Activated CD8-positive, alpha-beta T cell treated with anti-CD3 and anti-CD28 coated beads for 36 hours (primary cell): Measurements from ENCODE around the gene PTPN18. TPM values are rescaled to one million over a fixed set of nuclear protein-coding genes. Genes with fewer than 3 reads are reported as not detected.

Source experiments
- ATAC-seq: fragments of 200-7000 bp; cut with Tn5 transposase; one replicate; pipeline ENCODE4 v1.10.0; 2021; ENCODE audit warnings: mild to moderate bottlenecking, moderate library complexity
- CTCF ChIA-PET: fragments of 350-600 bp; sonication (Branson Sonifier 250); formaldehyde crosslinking; loops from one replicate; lab custom pipeline; 2021; ENCODE audit warnings: antibody characterized with exemption; lab: Charles Lee
- POLR2A ChIA-PET: fragments of 350-600 bp; sonication (Branson Sonifier 250); formaldehyde crosslinking; loops from one replicate; lab custom pipeline; 2021; ENCODE audit warnings: antibody characterized with exemption; lab: Charles Lee
- DNase-seq: peaks from one replicate; pipeline ENCODE4 v3.0.0-alpha.2; 2020
- H3K27ac Mint-ChIP-seq: one replicate; pipeline ENCODE4 v1.8.0; 2021; ENCODE audit warnings: mild to moderate bottlenecking, mixed read lengths
- H3K27me3 Mint-ChIP-seq: one replicate; pipeline ENCODE4 v1.8.0; 2021; ENCODE audit warnings: mixed read lengths
- H3K36me3 Mint-ChIP-seq: one replicate; pipeline ENCODE4 v1.8.0; 2021; ENCODE audit warnings: low read depth, mixed read lengths
- H3K4me1 Mint-ChIP-seq: one replicate; pipeline ENCODE4 v1.8.0; 2021; ENCODE audit warnings: low read depth, mixed read lengths
- H3K4me3 Mint-ChIP-seq: one replicate; pipeline ENCODE4 v1.8.0; 2021; ENCODE audit warnings: mild to moderate bottlenecking, moderate library complexity, mixed read lengths
- H3K9me3 Mint-ChIP-seq: one replicate; pipeline ENCODE4 v1.8.0; 2021; ENCODE audit warnings: mixed read lengths
- intact Hi-C: fragments of 100-400 bp; cut with micrococcal nuclease; formaldehyde crosslinking; loops from one replicate; pipeline ENCODE4 v1.10.0; 2022
- total RNA-seq, 2 experiments: library from RNA; stranded (reverse); gene quantifications; one replicate each; pipeline ENCODE4 v1.2.3, GENCODE V29; 2021
- TF ChIP-seq, protein P1 (sequence below): fragments of 200-600 bp; IDR thresholded peaks from one replicate; pipeline ENCODE4 v1.8.0; 2022; ENCODE audit warnings: antibody characterized with exemption, mild to moderate bottlenecking

Gene PTPN18
- total RNA-seq, 2 experiments from 2014 or later: 32.9 to 35.4 TPM

DNA sequence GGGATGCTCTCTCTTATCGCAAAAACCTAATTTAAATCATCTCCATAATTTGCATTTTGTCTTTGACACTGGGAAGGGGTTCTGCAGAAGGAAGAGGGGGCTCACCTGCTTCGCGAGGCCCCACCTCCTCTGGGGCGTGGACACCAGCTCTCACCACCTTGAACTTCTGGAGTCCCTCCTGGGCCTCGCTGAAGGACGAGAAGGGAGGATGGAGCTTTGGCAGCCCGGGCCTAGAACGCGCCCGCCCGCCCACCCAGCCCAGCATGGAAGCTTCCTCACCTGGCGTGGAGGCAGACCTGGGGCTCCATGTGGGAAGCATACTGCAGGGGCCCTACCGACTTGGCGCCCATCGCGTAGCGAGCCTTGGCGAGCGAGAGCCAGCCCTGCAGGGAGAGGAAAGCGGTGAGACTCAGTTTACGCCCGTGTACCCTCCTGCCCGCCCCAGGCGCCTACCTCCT is 14.3 kb upstream of the PTPN18 start:
- TF ChIP-seq, protein P1, sequence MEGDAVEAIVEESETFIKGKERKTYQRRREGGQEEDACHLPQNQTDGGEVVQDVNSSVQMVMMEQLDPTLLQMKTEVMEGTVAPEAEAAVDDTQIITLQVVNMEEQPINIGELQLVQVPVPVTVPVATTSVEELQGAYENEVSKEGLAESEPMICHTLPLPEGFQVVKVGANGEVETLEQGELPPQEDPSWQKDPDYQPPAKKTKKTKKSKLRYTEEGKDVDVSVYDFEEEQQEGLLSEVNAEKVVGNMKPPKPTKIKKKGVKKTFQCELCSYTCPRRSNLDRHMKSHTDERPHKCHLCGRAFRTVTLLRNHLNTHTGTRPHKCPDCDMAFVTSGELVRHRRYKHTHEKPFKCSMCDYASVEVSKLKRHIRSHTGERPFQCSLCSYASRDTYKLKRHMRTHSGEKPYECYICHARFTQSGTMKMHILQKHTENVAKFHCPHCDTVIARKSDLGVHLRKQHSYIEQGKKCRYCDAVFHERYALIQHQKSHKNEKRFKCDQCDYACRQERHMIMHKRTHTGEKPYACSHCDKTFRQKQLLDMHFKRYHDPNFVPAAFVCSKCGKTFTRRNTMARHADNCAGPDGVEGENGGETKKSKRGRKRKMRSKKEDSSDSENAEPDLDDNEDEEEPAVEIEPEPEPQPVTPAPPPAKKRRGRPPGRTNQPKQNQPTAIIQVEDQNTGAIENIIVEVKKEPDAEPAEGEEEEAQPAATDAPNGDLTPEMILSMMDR: no peak
- H3K27me3 Mint-ChIP-seq: no peaks in the 10 kb centered on the region
- peaks cover 28% of the 10 kb centered on the region for H3K4me1 Mint-ChIP-seq
- ChIA-PET POLR2A (interaction anchor here (1.2 to 4.7 kb wide), 11 partner anchors 8 to 162 kb away, joined by 3 to 65 read pairs (median 8); partner anchors contain the start of genes MZT2B, PTPN18 and SMPD4), CTCF (interaction anchor here (0.9 to 3.7 kb wide), 6 partner anchors 9 to 160 kb away, joined by 3 to 34 read pairs (median 10); partner anchors contain the start of genes MZT2B and SMPD4)
- DNase-seq (peak; percentile 32), ATAC-seq (no peak)
- intact Hi-C loops: no loop called here
- peak overlapping the region; percentile 99 for H3K27ac Mint-ChIP-seq
- H3K9me3 Mint-ChIP-seq: no peaks in the 10 kb centered on the region
- peaks cover 34% of the 10 kb centered on the region for H3K36me3 Mint-ChIP-seq
- H3K4me3 Mint-ChIP-seq: peak overlapping the region; percentile 98

DNA sequence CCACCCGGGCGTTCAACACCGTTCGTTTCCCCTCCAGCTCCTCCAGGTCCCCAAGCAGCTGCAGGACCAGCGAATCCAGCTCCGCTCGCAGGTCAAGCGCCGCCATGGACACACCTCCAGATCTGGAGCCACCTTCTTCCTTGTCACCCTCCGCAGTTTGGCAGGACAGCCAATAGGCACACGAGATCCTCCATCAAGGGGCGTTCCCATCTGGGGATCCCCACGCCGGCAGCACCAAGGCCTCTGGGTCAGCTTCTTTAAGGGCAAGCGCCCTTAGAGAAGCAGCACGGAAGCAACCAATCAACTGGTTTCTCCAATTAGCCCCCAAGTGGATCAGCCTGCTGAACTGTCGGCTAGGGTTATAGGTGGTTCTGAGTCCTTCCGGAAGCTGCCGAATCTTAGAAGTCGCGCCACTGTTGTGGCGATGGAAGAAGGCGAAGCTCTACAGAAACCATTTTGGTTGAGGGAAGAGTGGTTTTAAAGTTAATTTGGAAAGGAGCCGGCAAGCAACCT is 13.8 kb upstream of the PTPN18 start:
- H3K9me3 Mint-ChIP-seq: no peaks in the 10 kb centered on the region

DNA sequence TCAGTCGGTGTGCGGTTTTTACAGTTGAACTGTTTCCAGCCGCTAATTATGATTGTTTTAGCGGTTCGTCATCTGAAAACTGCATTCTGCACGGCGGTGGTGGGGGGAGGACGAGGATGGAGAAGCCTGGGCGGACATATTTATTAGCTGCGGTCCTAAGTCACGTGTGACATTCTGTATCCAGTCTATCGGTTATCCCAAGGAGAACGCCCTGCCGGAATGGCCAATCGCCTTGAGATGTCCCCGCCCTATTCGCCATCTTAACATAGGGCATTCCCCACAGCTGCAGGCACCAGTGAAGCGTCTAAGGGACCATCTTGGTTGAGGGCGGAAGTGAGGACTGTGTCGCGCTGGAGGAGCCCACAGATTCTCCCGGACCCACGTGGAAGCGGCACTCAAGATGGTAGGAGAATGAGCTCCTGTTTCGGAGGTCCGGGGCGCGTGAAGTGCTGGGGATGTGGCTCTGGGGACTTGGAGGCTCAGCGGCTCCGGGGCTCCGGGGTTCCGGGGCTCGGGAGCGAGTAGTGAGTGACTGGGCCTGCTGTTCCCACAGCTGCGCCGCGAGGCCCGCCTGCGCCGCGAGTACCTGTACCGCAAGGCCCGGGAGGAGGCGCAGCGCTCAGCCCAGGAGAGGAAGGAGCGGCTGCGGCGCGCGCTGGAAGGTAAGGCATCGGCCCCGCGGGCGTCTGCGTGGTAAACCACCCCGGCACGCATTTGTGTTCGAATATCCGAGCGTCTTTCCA is 13.2 kb upstream of the PTPN18 start, which contains the start of gene IMP4:
TSS of gene IMP4 (plus strand) at position 365 of the 743 bp plus-strand sequence. CDS start at position 401, 36 bp downstream.
- H3K4me1 Mint-ChIP-seq: peaks cover 34% of the 10 kb centered on the region
- no peaks in the 10 kb centered on the region for H3K27me3 Mint-ChIP-seq
- TF ChIP-seq, protein P1: no peak
- no peaks in the 10 kb centered on the region for H3K9me3 Mint-ChIP-seq
- H3K27ac Mint-ChIP-seq: peak within 1 kb of the TSS; percentile 99
- ChIA-PET POLR2A (interaction anchor here (0.9 to 4.7 kb wide), 13 partner anchors 9 to 482 kb away, joined by 3 to 65 read pairs (median 7); partner anchors contain the start of genes GPR148, MZT2B, PTPN18 and SMPD4), CTCF (interaction anchor here (0.7 to 3.7 kb wide), 6 partner anchors 8 to 161 kb away, joined by 3 to 34 read pairs (median 10); partner anchors contain the start of genes MZT2B and SMPD4)
- intact Hi-C loops: no loop called here
- peak within 1 kb of the TSS; percentile 98 for H3K4me3 Mint-ChIP-seq
- H3K36me3 Mint-ChIP-seq: peaks cover 43% of the 10 kb centered on the region
- peak; percentile 89 for ATAC-seq
- DNase-seq: peak; percentile 97

More for the DNA sequence above, 13.8 kb upstream of the PTPN18 start:
- intact Hi-C loops: no loop called here
- peak; percentile 92 for DNase-seq
- H3K4me3 Mint-ChIP-seq: peak overlapping the region; percentile 98
- H3K36me3 Mint-ChIP-seq: peaks cover 39% of the 10 kb centered on the region
- H3K27me3 Mint-ChIP-seq: no peaks in the 10 kb centered on the region
- peak overlapping the region; percentile 99 for H3K27ac Mint-ChIP-seq
- POLR2A ChIA-PET: interaction anchor here (0.9 to 4.7 kb wide), 14 partner anchors 8 to 482 kb away, joined by 3 to 65 read pairs (median 7); partner anchors contain the start of genes GPR148, MZT2B, PTPN18 and SMPD4
- ATAC-seq: peak; percentile 83
- CTCF ChIA-PET: interaction anchor here (0.7 to 3.7 kb wide), 8 partner anchors 9 to 161 kb away, joined by 3 to 34 read pairs (median 5); partner anchors contain the start of genes MZT2B and SMPD4
- TF ChIP-seq, protein P1: no peak
- H3K4me1 Mint-ChIP-seq: peaks cover 32% of the 10 kb centered on the region

DNA sequence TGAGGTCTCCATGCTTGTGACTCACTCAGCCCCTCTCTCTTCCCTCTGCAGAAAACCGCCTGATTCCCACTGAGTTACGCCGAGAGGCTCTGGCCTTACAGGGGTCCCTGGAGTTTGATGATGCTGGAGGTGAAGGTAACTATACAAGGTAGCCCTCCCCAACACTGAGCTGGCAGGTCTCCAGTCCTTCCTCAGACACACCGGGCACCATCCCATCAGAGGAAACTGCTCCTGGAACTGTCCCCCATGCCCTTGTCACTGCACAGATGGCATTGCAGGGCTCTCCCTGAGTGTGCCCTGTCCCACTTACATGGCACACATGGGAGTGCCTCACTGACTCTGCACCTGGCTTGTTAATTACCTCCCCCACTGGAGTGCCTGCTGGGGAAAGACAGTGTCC is 11.3 kb upstream of the PTPN18 start:
- H3K27ac Mint-ChIP-seq: peak overlapping the region; percentile 44
- intact Hi-C loops: no loop called here
- peak overlapping the region; percentile 98 for H3K4me3 Mint-ChIP-seq
- ATAC-seq (no peak), DNase-seq (no peak)
- no peaks in the 10 kb centered on the region for H3K27me3 Mint-ChIP-seq
- H3K9me3 Mint-ChIP-seq: no peaks in the 10 kb centered on the region
- TF ChIP-seq, protein P1: no peak
- H3K4me1 Mint-ChIP-seq: peaks cover 41% of the 10 kb centered on the region
- CTCF ChIA-PET: no interaction called here
- POLR2A ChIA-PET: interaction anchor here (0.6 to 4.7 kb wide), 3 partner anchors 9 to 27 kb away, joined by 3 to 65 read pairs (median 4); partner anchors contain the start of gene PTPN18
- peaks cover 53% of the 10 kb centered on the region for H3K36me3 Mint-ChIP-seq
